H9 (cell line): ENCODE data around the gene TMEM273. TPM values are rescaled to one million over a fixed set of nuclear protein-coding genes. Genes with fewer than 3 reads are reported as not detected.

Experiments
- DNase-seq: peaks from one replicate; pipeline ENCODE4 v3.0.0-alpha.2; 2017
- H2AFZ ChIP-seq: one replicate; pipeline ENCODE4 v1.6.1; 2013; ENCODE audit warnings: mild to moderate bottlenecking, low read length, control low read depth, moderate library complexity
- H2AK5ac ChIP-seq: 2 replicates; pipeline ENCODE4 v1.6.1; 2013; ENCODE audit warnings: low read length, control low read depth, mixed read lengths; ENCODE audit not compliant: insufficient read length
- H2BK120ac ChIP-seq: one replicate; pipeline ENCODE4 v1.6.1; 2013; ENCODE audit warnings: low read depth, mild to moderate bottlenecking, low read length, control low read depth, inconsistent platforms; ENCODE audit not compliant: poor library complexity, severe bottlenecking
- H2BK12ac ChIP-seq: 2 replicates; pipeline ENCODE4 v1.6.1; 2013; ENCODE audit warnings: low read length, control low read depth, mixed read lengths, low read depth; ENCODE audit not compliant: insufficient read length
- H2BK15ac ChIP-seq: 2 replicates; pipeline ENCODE4 v1.6.1; 2013; ENCODE audit warnings: low read depth, low read length, control low read depth
- H2BK20ac ChIP-seq: one replicate; pipeline ENCODE4 v1.6.1; 2013; ENCODE audit warnings: low read depth, mild to moderate bottlenecking, low read length, control low read depth, inconsistent platforms; ENCODE audit not compliant: poor library complexity, severe bottlenecking
- H2BK5ac ChIP-seq: 2 replicates; pipeline ENCODE4 v1.6.1; 2013; ENCODE audit warnings: low read length, control low read depth, mixed read lengths; ENCODE audit not compliant: insufficient read length
- H3K14ac ChIP-seq: 2 replicates; pipeline ENCODE4 v1.6.1; 2013; ENCODE audit warnings: low read length, control low read depth; ENCODE audit not compliant: insufficient read depth
- H3K18ac ChIP-seq: 2 replicates; pipeline ENCODE4 v1.6.1; 2013; ENCODE audit warnings: low read depth, mild to moderate bottlenecking, mixed read lengths, low read length, control low read depth; ENCODE audit not compliant: insufficient read length
- H3K23ac ChIP-seq: 2 replicates; pipeline ENCODE4 v1.6.1; 2013; ENCODE audit warnings: low read length, control low read depth, mixed read lengths, low read depth; ENCODE audit not compliant: insufficient read length
- H3K23me2 ChIP-seq: 2 replicates; pipeline ENCODE4 v1.6.1; 2013; ENCODE audit warnings: low read depth, mild to moderate bottlenecking, mixed read lengths, low read length, control low read depth; ENCODE audit not compliant: insufficient read length, poor library complexity, severe bottlenecking
- H3K27ac ChIP-seq: 2 replicates; pipeline ENCODE4 v1.5.1; 2013; ENCODE audit warnings: low read length, control low read depth, mixed read lengths, low read depth; ENCODE audit not compliant: insufficient read length
- H3K27me3 ChIP-seq: 2 replicates; pipeline ENCODE4 v1.6.1; 2013; ENCODE audit warnings: low read length, control low read depth, inconsistent platforms; ENCODE audit not compliant: insufficient read depth
- H3K4ac ChIP-seq: 2 replicates; pipeline ENCODE4 v1.6.1; 2013; ENCODE audit warnings: low read depth, mild to moderate bottlenecking, control low read depth, inconsistent platforms, low read length, moderate library complexity
- H3K4me1 ChIP-seq: 2 replicates; pipeline ENCODE4 v1.6.1; 2013; ENCODE audit warnings: low read length, control low read depth, inconsistent platforms; ENCODE audit not compliant: insufficient read depth
- H3K4me2 ChIP-seq: 2 replicates; pipeline ENCODE4 v1.6.1; 2013; ENCODE audit warnings: low read length, control low read depth, mixed read lengths; ENCODE audit not compliant: insufficient read length, insufficient read depth
- H3K56ac ChIP-seq: 2 replicates; pipeline ENCODE4 v1.6.1; 2013; ENCODE audit warnings: low read depth, mild to moderate bottlenecking, mixed read lengths, low read length, control low read depth; ENCODE audit not compliant: insufficient read length
- H3K79me1 ChIP-seq: 2 replicates; pipeline ENCODE4 v1.6.1; 2013; ENCODE audit warnings: low read depth, mild to moderate bottlenecking, moderate library complexity, low read length, control low read depth, inconsistent platforms; ENCODE audit not compliant: insufficient read depth, poor library complexity, severe bottlenecking
- H3K79me2 ChIP-seq: 2 replicates; pipeline ENCODE4 v1.6.1; 2013; ENCODE audit warnings: low read length, control low read depth, inconsistent platforms; ENCODE audit not compliant: insufficient read depth
- H3K9ac ChIP-seq: 2 replicates; pipeline ENCODE4 v1.6.1; 2013; ENCODE audit warnings: low read length, control low read depth, mixed read lengths; ENCODE audit not compliant: insufficient read length; ENCODE audit errors: extremely low read depth
- H3K9me3 ChIP-seq: one replicate; pipeline ENCODE4 v1.6.1; 2013; ENCODE audit warnings: low read depth, low read length, inconsistent platforms; ENCODE audit not compliant: control insufficient read depth
- H3T11ph ChIP-seq: one replicate; pipeline ENCODE4 v1.6.1; 2013; ENCODE audit warnings: mild to moderate bottlenecking, low read length, control low read depth, inconsistent platforms
- H4K20me1 ChIP-seq: one replicate; pipeline ENCODE4 v1.6.1; 2013; ENCODE audit not compliant: control insufficient read depth, insufficient read length, insufficient read depth
- H4K5ac ChIP-seq: 2 replicates; pipeline ENCODE4 v1.6.1; 2013; ENCODE audit warnings: low read depth, mild to moderate bottlenecking, mixed read lengths, low read length, control low read depth; ENCODE audit not compliant: insufficient read length
- H4K8ac ChIP-seq: replicated peaks from 2 replicates; pipeline ENCODE4 v1.6.1; 2013; ENCODE audit warnings: low read length, control low read depth, mixed read lengths, low read depth; ENCODE audit not compliant: insufficient read length
- H4K91ac ChIP-seq: 2 replicates; pipeline ENCODE4 v1.6.1; 2013; ENCODE audit warnings: low read depth, mild to moderate bottlenecking, moderate library complexity, mixed read lengths, low read length, control low read depth; ENCODE audit not compliant: insufficient read length
- H3K27ac Mint-ChIP-seq, 3 experiments: 2 replicates in 2 of 3; 3 replicates in 1 of 3; pipeline ENCODE4 v1.8.0; 2020 to 2021; ENCODE audit warnings: mixed read lengths in 3 of 3, mild to moderate bottlenecking in 1 of 3, moderate library complexity in 1 of 3
- H3K27me3 Mint-ChIP-seq: 2 replicates; pipeline ENCODE4 v1.8.0; 2021; ENCODE audit warnings: low read depth, mild to moderate bottlenecking, moderate library complexity, mixed read lengths
- H3K36me3 Mint-ChIP-seq, 3 experiments: 2 replicates in 2 of 3; 3 replicates in 1 of 3; pipeline ENCODE4 v1.8.0; 2020 to 2021; ENCODE audit warnings: low read depth in 3 of 3, mixed read lengths in 3 of 3; ENCODE audit not compliant: insufficient read depth in 1 of 3
- H3K4me1 Mint-ChIP-seq, 2 experiments: 2 replicates each; pipeline ENCODE4 v1.8.0; 2020; ENCODE audit warnings: mixed read lengths in 2 of 2
- H3K4me3 Mint-ChIP-seq, 2 experiments: 2 replicates in 1 of 2; 3 replicates in 1 of 2; pipeline ENCODE4 v1.8.0; 2020 to 2021; ENCODE audit warnings: mild to moderate bottlenecking in 2 of 2, mixed read lengths in 2 of 2, moderate library complexity in 1 of 2
- H3K9me3 Mint-ChIP-seq, 2 experiments: 2 replicates in 1 of 2; 3 replicates in 1 of 2; pipeline ENCODE4 v1.8.0; 2020; ENCODE audit warnings: mild to moderate bottlenecking in 2 of 2, mixed read lengths in 2 of 2, moderate library complexity in 1 of 2
- CTCF ChIP-seq: fragments of 200-600 bp; sonication (generic); conservative IDR thresholded peaks from 3 replicates; pipeline ENCODE4 v1.8.0; 2021; ENCODE audit warnings: antibody characterized with exemption, mild to moderate bottlenecking
- whole genome bisulfite sequencing: extraction: QIAGEN DNeasy Blood & Tissue Kit; methylation state at CpG from one replicate; pipeline ENCODE4 v1.1.7; 2013; ENCODE audit warnings: missing lambda C conversion rate, low lambda C conversion rate, mixed read lengths; ENCODE audit not compliant: insufficient read length; ENCODE audit errors: extremely low coverage; 5-methylcytosine and 5-hydroxymethylcytosine counted together
- total RNA-seq: library from RNA; stranded (reverse); gene quantifications from 2 replicates; pipeline ENCODE4 v1.2.1, GENCODE V29; 2021

Gene TMEM273
- total RNA-seq, 1 experiment from 2014 or later, result not detected

DNA sequence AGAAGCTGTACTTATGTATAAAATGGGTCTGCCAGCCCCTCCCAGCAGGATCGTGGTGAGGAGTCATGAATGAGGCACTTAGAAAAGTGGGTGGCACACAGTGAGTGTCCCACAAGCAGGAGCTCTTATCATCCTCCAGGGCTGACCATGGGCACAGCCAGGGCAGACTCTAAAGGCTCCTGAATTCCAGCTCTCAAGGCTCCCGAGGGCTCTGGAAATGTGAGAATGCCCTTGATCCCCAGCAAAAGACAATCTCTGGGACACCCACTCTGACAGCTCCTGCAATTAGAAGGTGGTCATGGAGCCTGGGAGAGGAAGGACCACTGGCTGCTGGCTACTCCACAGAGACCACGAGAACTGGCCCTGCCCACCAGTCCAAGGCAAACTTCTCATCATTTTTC is 74.5 kb downstream of the TMEM273 start:
- H2BK12ac ChIP-seq, result no peak overlapping the region
- no peaks in the 10 kb centered on the region for H3K9me3 Mint-ChIP-seq
- H3K23ac ChIP-seq, result no peak overlapping the region
- H2BK20ac ChIP-seq, result no peak overlapping the region
- no peak overlapping the region for H2AK5ac ChIP-seq
- H4K8ac ChIP-seq, result no peak overlapping the region
- H3K4me2 ChIP-seq, result no peak overlapping the region
- H4K5ac ChIP-seq, result no peak overlapping the region
- no peak overlapping the region for H3T11ph ChIP-seq
- peak; percentile 15 for DNase-seq
- peaks cover 34% of the 10 kb centered on the region for H3K27me3 Mint-ChIP-seq
- H2BK5ac ChIP-seq, result no peak overlapping the region
- H3K27ac Mint-ChIP-seq, result no peak overlapping the region
- no peak overlapping the region for H3K9ac ChIP-seq
- H3K4me1 ChIP-seq, result no peaks in the 10 kb centered on the region
- no peaks in the 10 kb centered on the region; the same call in 1 of the 2 replicates for H3K27me3 ChIP-seq
- no peak for TF ChIP-seq CTCF
- no peak overlapping the region for H2BK15ac ChIP-seq
- no peak overlapping the region for H3K27ac ChIP-seq
- no peak overlapping the region for H3K56ac ChIP-seq
- H3K4ac ChIP-seq, result no peak overlapping the region
- no peak overlapping the region for H4K91ac ChIP-seq
- H3K23me2 ChIP-seq, result peaks cover 5% of the 10 kb centered on the region
- H3K9me3 ChIP-seq, result no peaks in the 10 kb centered on the region
- no peak overlapping the region; the same call in 1 of the 2 replicates for H3K14ac ChIP-seq
- H3K79me1 ChIP-seq, result no peaks in the 10 kb centered on the region
- no CpG with 5 or more reads among the region's 3 CpGs for WGBS
- no peak overlapping the region for H3K4me3 Mint-ChIP-seq
- no peaks in the 10 kb centered on the region for H3K79me2 ChIP-seq
- H2BK120ac ChIP-seq, result no peak overlapping the region
- no peaks in the 10 kb centered on the region for H4K20me1 ChIP-seq
- H3K36me3 Mint-ChIP-seq, result no peaks in the 10 kb centered on the region
- no peak overlapping the region for H2AFZ ChIP-seq
- H3K18ac ChIP-seq, result no peak overlapping the region
- peaks cover 9 to 10% of the 10 kb centered on the region in 2 experiments; a peak in 3 of 4 replicates for H3K4me1 Mint-ChIP-seq
